Right kidney (tissue), 1 donor: ENCODE measurements around the gene GPR152.

Source experiments
- DNase-seq: peaks from one replicate; pipeline ENCODE4 v3.0.0-alpha.2; 2016

GPR152 gene

DNA sequence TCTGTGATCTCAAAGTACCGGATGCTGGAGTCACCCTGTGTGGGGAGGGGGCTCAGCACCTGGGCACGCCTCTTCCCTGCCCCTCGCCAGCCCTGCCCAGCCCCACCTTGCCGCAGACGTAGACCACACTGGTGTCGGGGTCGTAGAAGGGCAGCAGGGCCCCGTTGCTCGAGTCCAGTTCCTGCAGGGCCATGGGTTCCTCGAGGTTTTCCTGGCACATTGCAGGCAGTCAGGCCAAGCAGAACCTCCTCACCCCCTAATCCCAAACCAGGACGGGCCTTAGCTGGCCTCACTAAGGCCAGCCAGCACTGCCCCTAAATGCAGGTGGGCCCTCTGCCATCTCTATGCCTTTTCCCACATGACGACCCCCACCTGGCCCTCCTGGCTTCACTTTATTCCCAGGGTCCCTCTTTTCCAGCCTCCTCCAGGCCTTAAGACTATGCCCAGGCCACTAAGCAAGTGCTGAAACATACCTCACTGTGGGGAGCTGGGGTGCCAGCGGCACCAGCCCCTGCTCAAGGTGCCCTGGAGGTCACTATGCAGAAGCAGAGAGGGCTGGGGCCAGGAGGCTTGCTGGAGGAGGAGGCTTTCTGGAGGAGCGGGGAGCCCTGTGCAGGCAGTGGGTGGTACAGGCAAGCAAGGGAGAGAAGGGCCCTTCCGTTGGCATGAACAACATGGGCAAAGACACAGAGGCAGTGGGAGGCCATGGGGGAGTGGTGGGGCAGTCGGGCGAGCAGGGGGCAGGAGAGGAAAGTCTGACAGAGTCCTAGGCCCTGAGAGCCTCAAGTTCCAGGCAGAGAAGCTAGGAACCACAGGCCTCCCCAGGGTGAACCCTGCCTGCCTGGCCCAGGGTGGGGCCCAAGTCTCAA is 12.1 kb downstream of the GPR152 start:
- no peak for DNase-seq

GRCh38 chr11:67439321-67440228 is 13.0 kb downstream of the GPR152 start:
- DNase-seq = no peak

DNA sequence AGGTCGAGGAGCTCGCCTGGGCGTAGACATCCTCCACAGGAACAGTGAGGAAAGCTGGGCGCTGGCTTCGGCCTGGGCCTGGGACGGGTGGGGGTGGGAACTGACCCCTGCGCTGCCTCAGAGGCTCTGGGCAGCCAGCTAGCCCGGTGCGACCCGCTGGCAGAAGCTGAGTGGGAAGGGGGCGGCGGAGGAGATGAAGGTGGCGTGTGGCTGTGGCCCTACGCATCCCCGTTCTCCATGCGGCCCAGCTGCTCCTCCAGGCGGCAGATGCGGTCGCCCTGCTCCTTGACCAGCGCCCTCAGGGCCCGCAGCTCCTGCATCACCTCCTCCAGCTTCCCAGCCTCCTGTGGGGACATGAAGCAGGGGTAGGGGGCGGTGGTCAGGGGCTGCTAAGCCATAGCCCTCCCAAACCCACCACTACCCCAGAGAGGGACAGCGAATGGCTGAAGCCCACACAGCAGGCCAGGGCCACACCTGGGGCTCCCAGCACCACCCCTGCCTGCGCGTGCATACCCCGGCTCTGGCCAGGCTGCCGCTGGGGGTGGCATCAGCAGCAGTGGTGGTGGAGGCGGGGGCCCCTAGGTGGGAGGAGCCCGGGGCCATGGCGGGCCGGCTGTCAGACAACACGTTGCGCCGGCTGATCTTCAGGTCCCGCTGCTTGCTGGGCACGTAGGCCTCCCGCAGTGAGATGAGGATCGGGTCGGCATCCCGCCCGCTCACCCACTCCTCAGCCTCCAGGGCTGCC is 14.2 kb downstream of the GPR152 start:
- DNase-seq = no peak

GRCh38 chr11:67437809-67438157 is 14.7 kb downstream of the GPR152 start:
- no peak for DNase-seq

DNA sequence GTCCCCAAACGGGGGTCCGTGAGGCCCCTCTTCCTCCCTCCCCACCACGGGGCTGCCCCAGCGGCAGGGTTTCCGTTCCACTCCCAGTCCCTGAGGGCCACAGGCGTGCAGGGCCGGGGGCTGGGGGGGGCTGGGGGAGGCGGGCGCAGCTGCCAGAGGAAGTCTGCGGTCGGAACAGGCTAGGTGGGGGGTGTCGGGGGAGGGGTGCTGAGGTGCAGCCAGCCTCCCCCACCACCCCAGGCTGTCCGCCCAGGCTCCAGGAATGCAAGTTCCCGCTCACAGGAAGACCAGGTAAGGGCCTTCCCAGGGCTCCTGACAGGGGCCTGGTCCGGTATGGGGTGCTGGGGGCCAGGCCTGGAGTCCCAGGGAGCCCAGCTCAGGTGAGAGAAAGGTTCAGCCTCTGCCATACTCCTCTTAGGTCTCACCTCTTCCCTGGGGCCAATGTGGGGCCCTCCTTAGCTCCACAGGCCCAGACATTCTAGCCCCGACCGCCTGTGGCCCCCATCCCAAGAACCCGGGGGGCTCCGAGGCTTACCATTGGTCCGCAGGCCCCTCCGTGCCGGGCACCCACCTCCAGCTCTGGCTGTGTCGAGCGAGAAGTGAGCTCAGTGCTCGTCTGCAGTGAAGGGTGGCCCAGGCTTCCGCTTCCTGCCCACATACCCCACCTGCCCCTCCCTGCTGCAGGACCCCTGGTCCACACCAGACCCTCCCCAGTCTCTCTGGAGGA is 15.3 kb downstream of the GPR152 start, which contains the start of gene PTPRCAP:
Gene PTPRCAP (minus strand): TSS at position 601 of the 727 bp plus-strand sequence. CDS start 63 bp downstream, at position 538.
- no peak for DNase-seq

GRCh38 chr11:67436459-67437081 is 16.0 kb downstream of the GPR152 start:
- DNase-seq = no peak

DNA sequence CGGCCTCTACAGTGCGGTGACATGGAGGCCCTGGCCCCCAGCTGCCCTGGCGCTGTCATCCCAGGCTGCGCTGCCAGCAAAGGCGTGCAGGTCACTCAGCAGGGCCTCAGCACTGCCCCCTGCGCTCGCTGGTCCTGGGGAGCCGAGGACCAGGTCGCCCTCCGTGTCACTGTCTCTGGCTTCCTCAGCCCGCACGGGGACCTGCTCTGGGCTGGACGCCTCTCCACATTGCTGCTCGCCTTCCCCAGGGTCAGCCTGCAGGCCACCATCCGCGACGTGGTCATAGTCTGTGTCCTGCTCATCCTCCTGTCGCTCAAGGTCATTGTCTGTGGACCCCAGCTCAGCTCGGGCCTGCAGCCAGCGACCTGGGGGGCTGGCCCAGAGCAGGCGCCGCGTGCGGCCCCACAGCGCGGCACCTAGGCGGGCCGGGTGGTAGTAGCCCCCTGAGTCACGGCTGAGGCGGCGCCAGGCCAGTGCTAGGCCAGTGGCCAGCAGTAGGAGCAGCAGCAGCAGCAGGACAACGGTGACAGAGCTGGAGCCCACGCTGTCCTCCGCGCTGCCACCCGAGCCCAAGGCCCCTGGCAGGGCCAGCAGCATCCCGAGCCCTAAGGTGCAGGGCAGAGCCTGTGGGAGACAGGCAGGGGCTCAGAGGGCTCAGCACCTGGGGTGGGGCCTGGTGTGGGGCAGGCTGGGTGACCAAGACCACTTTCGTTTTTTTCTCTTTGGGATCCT is 16.6 kb downstream of the GPR152 start:
- no peak for DNase-seq

- no peak for DNase-seq
Measured at GRCh38 chr11:67435031-67435726, 17.4 kb downstream of the GPR152 start.

DNA sequence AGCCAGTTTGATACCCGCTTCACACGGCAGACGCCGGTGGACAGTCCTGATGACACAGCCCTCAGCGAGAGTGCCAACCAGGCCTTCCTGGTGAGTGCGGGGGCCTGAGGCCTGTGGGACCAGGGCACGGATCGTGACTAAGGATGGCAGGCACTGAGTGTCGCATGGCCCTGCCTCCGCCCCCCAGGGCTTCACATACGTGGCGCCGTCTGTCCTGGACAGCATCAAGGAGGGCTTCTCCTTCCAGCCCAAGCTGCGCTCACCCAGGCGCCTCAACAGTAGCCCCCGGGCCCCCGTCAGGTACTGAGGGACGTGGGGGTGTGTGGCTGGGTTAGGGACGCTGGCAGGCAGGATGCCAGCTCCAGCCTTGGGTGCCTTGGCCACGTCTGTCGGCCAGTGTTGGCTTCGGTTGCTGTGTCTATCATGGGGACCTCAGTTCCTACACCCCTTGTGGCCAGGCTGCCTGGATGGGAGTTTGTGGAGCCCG is 18.1 kb downstream of the GPR152 start:
- DNase-seq = no peak

DNA sequence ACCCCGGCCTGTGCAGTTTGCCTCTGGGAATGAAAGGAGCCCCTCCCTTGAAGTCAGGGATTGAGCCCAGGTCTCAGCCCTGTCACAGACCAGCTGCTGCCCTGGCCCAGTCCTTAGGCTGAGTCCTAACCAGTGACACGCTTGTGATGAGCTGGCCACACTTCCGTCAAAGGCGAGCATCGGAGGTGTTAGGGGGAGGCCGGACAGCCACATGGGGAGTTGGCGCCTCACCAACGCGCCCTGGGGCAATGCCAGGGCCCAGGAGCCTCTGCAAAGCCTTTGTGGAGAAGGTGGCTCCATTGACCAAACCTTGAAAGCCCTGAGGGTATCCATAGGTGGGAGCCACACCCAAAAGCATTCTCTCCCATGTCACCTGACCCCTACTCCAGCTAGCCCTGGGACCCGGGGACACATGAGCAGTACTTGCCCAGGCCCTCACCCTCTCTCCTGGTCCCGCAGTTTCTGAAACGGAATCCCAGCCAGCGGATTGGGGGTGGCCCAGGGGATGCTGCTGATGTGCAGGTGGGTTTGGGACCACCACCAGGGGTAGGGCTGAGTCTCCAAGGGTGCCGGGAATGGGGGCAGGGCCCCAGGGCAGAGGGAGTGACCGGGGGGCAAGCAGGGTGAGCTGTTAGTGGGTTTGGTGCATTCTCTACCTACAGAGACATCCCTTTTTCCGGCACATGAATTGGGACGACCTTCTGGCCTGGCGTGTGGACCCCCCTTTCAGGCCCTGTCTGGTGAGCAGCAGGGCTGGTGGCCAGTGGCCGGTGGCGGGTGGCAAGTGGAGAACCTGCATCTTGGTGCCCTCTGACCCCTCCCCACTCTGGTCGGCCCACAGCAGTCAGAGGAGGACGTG is 18.8 kb downstream of the GPR152 start:
- no peak for DNase-seq

GRCh38 chr11:67432655-67433349 is 19.7 kb downstream of the GPR152 start:
- no peak for DNase-seq

DNA sequence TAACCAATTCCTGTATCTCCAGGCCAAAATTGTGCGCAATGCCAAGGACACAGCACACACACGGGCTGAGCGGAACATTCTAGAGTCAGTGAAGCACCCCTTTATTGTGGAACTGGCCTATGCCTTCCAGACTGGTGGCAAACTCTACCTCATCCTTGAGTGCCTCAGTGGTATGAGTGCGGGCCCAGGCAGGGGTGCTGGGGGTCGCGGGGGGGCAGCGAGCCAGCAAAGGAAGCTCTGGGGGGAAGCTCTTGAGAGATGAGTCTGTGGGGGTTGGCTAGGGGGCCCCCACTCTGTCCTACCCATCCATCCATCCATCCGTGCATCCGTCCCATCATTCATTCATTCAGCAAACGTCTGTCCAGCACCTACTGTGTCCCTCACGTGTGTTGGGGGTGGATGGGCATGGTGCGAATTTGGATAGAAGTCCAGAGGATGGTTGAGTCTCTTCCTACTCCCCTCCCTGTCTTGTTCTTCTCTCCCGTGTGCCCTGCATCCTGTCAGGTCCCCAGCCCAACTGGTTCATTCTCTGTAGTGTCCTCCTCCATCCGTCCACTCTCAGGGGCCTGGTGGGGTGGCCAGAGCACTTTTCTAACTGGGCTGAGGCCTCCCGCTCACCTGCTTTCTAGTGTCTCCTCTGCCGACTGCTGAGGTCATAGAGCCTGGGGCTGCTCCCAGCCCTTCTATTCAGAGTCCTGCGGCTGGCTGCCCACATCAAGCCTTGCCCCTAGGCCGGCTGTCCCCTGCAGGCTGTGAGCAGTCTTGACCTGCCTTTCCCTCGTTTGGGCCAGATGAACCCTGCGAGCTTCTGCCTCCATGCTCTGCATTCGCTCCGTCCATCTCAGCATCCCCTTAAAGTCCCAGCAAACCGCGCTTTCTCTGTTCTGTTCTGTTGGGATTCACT is 20.9 kb downstream of the GPR152 start:
- no peak for DNase-seq

GRCh38 chr11:67429722-67430121 is 22.8 kb downstream of the GPR152 start:
- DNase-seq = no peak

DNA sequence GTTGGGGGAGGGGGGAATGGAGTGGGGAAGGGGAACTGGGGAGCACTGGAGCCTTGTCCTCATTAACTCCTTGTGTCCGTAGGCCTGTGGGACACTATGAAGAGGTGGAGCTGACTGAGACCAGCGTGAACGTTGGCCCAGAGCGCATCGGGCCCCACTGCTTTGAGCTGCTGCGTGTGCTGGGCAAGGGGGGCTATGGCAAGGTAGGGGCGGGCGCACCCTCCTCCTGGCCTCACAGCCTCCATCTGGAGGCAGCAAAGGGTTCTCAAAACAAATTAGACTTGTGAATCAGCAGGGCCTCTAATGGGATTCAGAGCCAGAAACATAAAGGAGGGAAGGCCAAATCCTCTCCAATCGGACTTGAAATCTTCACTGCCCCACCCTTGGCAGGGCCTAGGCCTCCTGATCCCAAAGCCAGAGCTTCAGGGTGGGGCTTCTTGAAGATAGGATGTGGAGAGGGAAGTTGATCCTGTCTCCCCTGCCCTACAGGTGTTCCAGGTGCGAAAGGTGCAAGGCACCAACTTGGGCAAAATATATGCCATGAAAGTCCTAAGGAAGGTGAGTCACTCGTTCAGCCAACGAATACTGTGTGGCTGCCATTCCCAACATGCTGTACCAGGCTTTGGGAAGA is 23.4 kb downstream of the GPR152 start:
- no peak for DNase-seq

GRCh38 chr11:67428052-67429001 is 24.2 kb downstream of the GPR152 start, which contains the start of gene RPS6KB2:
Gene RPS6KB2 (plus strand): TSS chr11:67428494. CDS start chr11:67428546, 52 bp downstream.
- peak; percentile 97 for DNase-seq
